SK-N-SH (cell line): ENCODE measurements around the gene CNOT1. TPM values are rescaled to one million over a fixed set of nuclear protein-coding genes. Genes with fewer than 3 reads are reported as not detected.
A peak's percentile ranks its signal among the peaks of the same experiment; 100 is the strongest.

ENCODE experiments used
- CTCF ChIA-PET: fragments of 300-600, 350-600 bp; formaldehyde crosslinking; extraction: SDS; loops from one replicate; lab custom pipeline; 2021; lab: Yijun Ruan, JAX
- POLR2A ChIA-PET: fragments of 350-600 bp; sonication (Branson Sonifier 250); formaldehyde crosslinking; extraction: SDS; loops from one replicate; lab custom pipeline; 2020; ENCODE audit warnings: antibody characterized with exemption, inconsistent platforms; lab: Yijun Ruan, JAX
- DNase-seq: peaks from one replicate; pipeline ENCODE4 v3.0.0; 2012
- H2AFZ ChIP-seq: fragments of 200-600 bp; sonication (generic); 2 replicates; pipeline ENCODE4 v1.8.1; 2016; ENCODE audit warnings: antibody characterized with exemption, mild to moderate bottlenecking, low read depth
- H3F3A ChIP-seq: fragments of 200-600 bp; sonication (generic); replicated peaks from 2 replicates; pipeline ENCODE3; 2016; ENCODE audit warnings: antibody characterized with exemption, mild to moderate bottlenecking; ENCODE audit not compliant: insufficient read depth
- H3K27ac ChIP-seq, 2 experiments: fragments of 200-500 bp in 1 of 2; fragments of 200-600 bp in 1 of 2; sonication (Bioruptor generic) in 1 of 2; sonication (generic), shearing (Covaris generic) in 1 of 2; 2 replicates each; pipeline versions ENCODE4 v1.5.1 to v1.6.1; 2014 to 2016; ENCODE audit warnings: low read depth in 2 of 2, inconsistent platforms in 1 of 2, low read length in 1 of 2, mild to moderate bottlenecking in 1 of 2, mixed read lengths in 1 of 2
- H3K27me3 ChIP-seq: fragments of 200-600 bp; sonication (generic), shearing (Covaris generic); 2 replicates; pipeline ENCODE4 v1.6.1; 2016; ENCODE audit warnings: mixed run types; ENCODE audit not compliant: insufficient read depth
- H3K36me3 ChIP-seq, 2 experiments: fragments of 200-500 bp in 1 of 2; fragments of 200-600 bp in 1 of 2; sonication (Bioruptor generic) in 1 of 2; sonication (generic) in 1 of 2; replicated peaks in 1 of 2; 2 replicates each; pipeline versions ENCODE3 to v1.5.1; 2014 to 2016; ENCODE audit warnings: low read length in 1 of 2, mild to moderate bottlenecking in 1 of 2; ENCODE audit not compliant: insufficient read depth in 2 of 2, control insufficient read depth in 1 of 2
- H3K4me1 ChIP-seq, 2 experiments: fragments of 200-500 bp in 1 of 2; fragments of 200-600 bp in 1 of 2; sonication (Bioruptor generic) in 1 of 2; sonication (generic), shearing (Covaris generic) in 1 of 2; 2 replicates each; pipeline versions ENCODE4 v1.5.1 to v1.6.1; 2014 to 2016; ENCODE audit warnings: low read depth in 1 of 2, low read length in 1 of 2, mixed run types in 1 of 2; ENCODE audit not compliant: insufficient read depth in 2 of 2, control insufficient read depth in 1 of 2
- H3K4me2 ChIP-seq: fragments of 200-600 bp; sonication (generic), shearing (Covaris generic); 2 replicates; pipeline ENCODE4 v1.6.1; 2017; ENCODE audit warnings: mixed run types
- H3K4me3 ChIP-seq, 2 experiments: fragments of 200-500 bp in 1 of 2; fragments of 200-600 bp in 1 of 2; sonication (Bioruptor generic) in 1 of 2; sonication (generic), shearing (Covaris generic) in 1 of 2; 2 replicates each; pipeline versions ENCODE4 v1.5.1 to v1.8.1; 2014 to 2016; ENCODE audit warnings: low read depth in 2 of 2, inconsistent platforms in 1 of 2, low read length in 1 of 2, mild to moderate bottlenecking in 1 of 2, mixed read lengths in 1 of 2, moderate library complexity in 1 of 2
- H3K79me2 ChIP-seq: fragments of 200-600 bp; sonication (generic); 2 replicates; pipeline ENCODE4 v1.8.1; 2017; ENCODE audit warnings: mild to moderate bottlenecking; ENCODE audit not compliant: insufficient read depth
- H3K9ac ChIP-seq: fragments of 200-600 bp; sonication (generic); 2 replicates; pipeline ENCODE4 v1.6.1; 2017; ENCODE audit warnings: mixed run types
- H3K9me2 ChIP-seq: fragments of 200-600 bp; sonication (generic); 2 replicates; pipeline ENCODE4 v1.6.1; 2017; ENCODE audit warnings: mixed run types
- H3K9me3 ChIP-seq: fragments of 200-600 bp; sonication (generic); 2 replicates; pipeline ENCODE4 v1.6.1; 2017; ENCODE audit warnings: mixed run types, mild to moderate bottlenecking, moderate library complexity
- H4K20me1 ChIP-seq: fragments of 200-600 bp; sonication (generic); 2 replicates; pipeline ENCODE4 v1.6.1; 2017; ENCODE audit warnings: mild to moderate bottlenecking, mixed run types; ENCODE audit not compliant: insufficient read depth
- CHD2 ChIP-seq: fragments of 150-350 bp; IDR thresholded peaks from 2 replicates; pipeline ENCODE4 v1.6.1; 2018; ENCODE audit warnings: low read length; ENCODE audit not compliant: partially characterized antibody
- ELF1 ChIP-seq: IDR thresholded peaks from 2 replicates; pipeline ENCODE4 v1.4.0; 2012
- EP300 ChIP-seq, 2 experiments: IDR thresholded peaks; 2 replicates each; pipeline versions ENCODE4 v1.4.0 to v1.6.1; 2012; ENCODE audit warnings: borderline replicate concordance in 1 of 2, low read depth in 1 of 2, low read length in 1 of 2
- EZH2phosphoT487 ChIP-seq: fragments of 200-600 bp; sonication (generic); IDR thresholded peaks from 2 replicates; pipeline ENCODE4 v1.6.1; 2017; ENCODE audit warnings: low read depth, mixed run types, mild to moderate bottlenecking, antibody characterized with exemption, moderate library complexity, borderline replicate concordance
- FOSL2 ChIP-seq: IDR thresholded peaks from 2 replicates; pipeline ENCODE4 v1.4.0; 2012; ENCODE audit warnings: low read depth, mild to moderate bottlenecking, moderate library complexity, borderline replicate concordance
- FOXJ3 ChIP-seq: sonication (generic); formaldehyde crosslinking; IDR thresholded peaks from 2 replicates; pipeline ENCODE4 v1.5.1; 2020; ENCODE audit warnings: mild to moderate bottlenecking, missing genetic modification reagents
- JUND ChIP-seq: IDR thresholded peaks from 2 replicates; pipeline ENCODE4 v1.4.0; 2012
- MAX ChIP-seq: IDR thresholded peaks from 2 replicates; pipeline ENCODE4 v1.4.0; 2012; ENCODE audit warnings: low read depth
- MEF2A ChIP-seq: IDR thresholded peaks from 2 replicates; pipeline ENCODE4 v1.4.0; 2012; ENCODE audit warnings: low read depth, borderline replicate concordance
- MXI1 ChIP-seq: IDR thresholded peaks from 2 replicates; pipeline ENCODE4 v1.6.1; 2012; ENCODE audit warnings: mild to moderate bottlenecking, low read depth, low read length, improper control_type of control experiment
- NRF1 ChIP-seq: IDR thresholded peaks from 2 replicates; pipeline ENCODE4 v1.6.1; 2012; ENCODE audit warnings: low read depth, mild to moderate bottlenecking, low read length
- SIN3A ChIP-seq: IDR thresholded peaks from 2 replicates; pipeline ENCODE4 v1.6.1; 2012; ENCODE audit warnings: low read depth, mild to moderate bottlenecking, low read length, moderate library complexity, borderline replicate concordance
- SMC3 ChIP-seq: IDR thresholded peaks from 2 replicates; pipeline ENCODE4 v1.6.1; 2012; ENCODE audit warnings: low read depth, low read length, improper control_type of control experiment
- TEAD4 ChIP-seq: IDR thresholded peaks from 2 replicates; pipeline ENCODE4 v1.4.0; 2012; ENCODE audit warnings: mild to moderate bottlenecking, borderline replicate concordance; ENCODE audit not compliant: insufficient read depth
- USF1 ChIP-seq: IDR thresholded peaks from 2 replicates; pipeline ENCODE4 v1.4.0; 2012; ENCODE audit warnings: low read depth, borderline replicate concordance
- whole genome bisulfite sequencing: methylation state at CpG from one replicate; pipeline ENCODE4 v1.1.6; 2017; ENCODE audit warnings: low lambda C conversion rate; 5-methylcytosine and 5-hydroxymethylcytosine counted together
- polyA plus RNA-seq, 3 experiments: library from polyadenylated mRNA; depleted of rRNA; stranded (reverse); fragments of >200 nt; gene quantifications; 2 replicates each; pipeline ENCODE4 v1.2.3, GENCODE V29; 2012
- TF ChIP-seq, protein P1 (sequence below): IDR thresholded peaks from 2 replicates; pipeline ENCODE4 v1.4.0; 2012; ENCODE audit warnings: low read depth, borderline replicate concordance
- TF ChIP-seq, protein P2 (sequence below): fragments of 150-350 bp; IDR thresholded peaks from 2 replicates; pipeline ENCODE4 v1.6.1; 2017; ENCODE audit warnings: antibody characterized with exemption, low read length, low read depth, borderline replicate concordance
- TF ChIP-seq, protein P3 (sequence below): fragments of 150-350 bp; IDR thresholded peaks from 2 replicates; pipeline ENCODE4 v1.6.1; 2016; ENCODE audit warnings: mild to moderate bottlenecking, low read depth, low read length

CNOT1 gene
- polyA plus RNA-seq, 1 of the 3 experiments (the other 2 are of a cell fraction): 77.8 TPM

- POLR2A ChIA-PET: interaction anchor here (0.8 kb wide), 1 partner anchor 158 kb away, joined by 3 read pairs; no protein-coding TSS in a partner anchor
These were observed 135.7 kb downstream of the CNOT1 start for GRCh38 chr16:58493756-58494431.

More at GRCh38 chr16:58493756-58494431, 135.7 kb downstream of the CNOT1 start:
- H3K79me2 ChIP-seq: no peaks in the 10 kb centered on the region
- no peaks in the 10 kb centered on the region for H3K27me3 ChIP-seq
- TF ChIP-seq, protein P1, sequence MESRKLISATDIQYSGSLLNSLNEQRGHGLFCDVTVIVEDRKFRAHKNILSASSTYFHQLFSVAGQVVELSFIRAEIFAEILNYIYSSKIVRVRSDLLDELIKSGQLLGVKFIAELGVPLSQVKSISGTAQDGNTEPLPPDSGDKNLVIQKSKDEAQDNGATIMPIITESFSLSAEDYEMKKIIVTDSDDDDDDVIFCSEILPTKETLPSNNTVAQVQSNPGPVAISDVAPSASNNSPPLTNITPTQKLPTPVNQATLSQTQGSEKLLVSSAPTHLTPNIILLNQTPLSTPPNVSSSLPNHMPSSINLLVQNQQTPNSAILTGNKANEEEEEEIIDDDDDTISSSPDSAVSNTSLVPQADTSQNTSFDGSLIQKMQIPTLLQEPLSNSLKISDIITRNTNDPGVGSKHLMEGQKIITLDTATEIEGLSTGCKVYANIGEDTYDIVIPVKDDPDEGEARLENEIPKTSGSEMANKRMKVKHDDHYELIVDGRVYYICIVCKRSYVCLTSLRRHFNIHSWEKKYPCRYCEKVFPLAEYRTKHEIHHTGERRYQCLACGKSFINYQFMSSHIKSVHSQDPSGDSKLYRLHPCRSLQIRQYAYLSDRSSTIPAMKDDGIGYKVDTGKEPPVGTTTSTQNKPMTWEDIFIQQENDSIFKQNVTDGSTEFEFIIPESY: no peak
- TF ChIP-seq JUND: no peak
- TF ChIP-seq MAX: no peak
- TF ChIP-seq CHD2: no peak
- TF ChIP-seq NRF1: no peak
- no peak for TF ChIP-seq ELF1
- no peak for TF ChIP-seq EZH2phosphoT487
- TF ChIP-seq EP300 (IDR thresholded peaks at IDR 0.05; ENCODE audit: borderline replicate concordance in 1 of 2, low read depth in 1 of 2, low read length in 1 of 2): no peak
- TF ChIP-seq FOSL2: no peak
- TF ChIP-seq MEF2A: no peak
- TF ChIP-seq, protein P2, sequence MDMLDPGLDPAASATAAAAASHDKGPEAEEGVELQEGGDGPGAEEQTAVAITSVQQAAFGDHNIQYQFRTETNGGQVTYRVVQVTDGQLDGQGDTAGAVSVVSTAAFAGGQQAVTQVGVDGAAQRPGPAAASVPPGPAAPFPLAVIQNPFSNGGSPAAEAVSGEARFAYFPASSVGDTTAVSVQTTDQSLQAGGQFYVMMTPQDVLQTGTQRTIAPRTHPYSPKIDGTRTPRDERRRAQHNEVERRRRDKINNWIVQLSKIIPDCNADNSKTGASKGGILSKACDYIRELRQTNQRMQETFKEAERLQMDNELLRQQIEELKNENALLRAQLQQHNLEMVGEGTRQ: no peak
- no peak for TF ChIP-seq SMC3
- TF ChIP-seq, protein P3, sequence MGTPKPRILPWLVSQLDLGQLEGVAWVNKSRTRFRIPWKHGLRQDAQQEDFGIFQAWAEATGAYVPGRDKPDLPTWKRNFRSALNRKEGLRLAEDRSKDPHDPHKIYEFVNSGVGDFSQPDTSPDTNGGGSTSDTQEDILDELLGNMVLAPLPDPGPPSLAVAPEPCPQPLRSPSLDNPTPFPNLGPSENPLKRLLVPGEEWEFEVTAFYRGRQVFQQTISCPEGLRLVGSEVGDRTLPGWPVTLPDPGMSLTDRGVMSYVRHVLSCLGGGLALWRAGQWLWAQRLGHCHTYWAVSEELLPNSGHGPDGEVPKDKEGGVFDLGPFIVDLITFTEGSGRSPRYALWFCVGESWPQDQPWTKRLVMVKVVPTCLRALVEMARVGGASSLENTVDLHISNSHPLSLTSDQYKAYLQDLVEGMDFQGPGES: no peak
- no peak for TF ChIP-seq FOXJ3 (CRISPR knock-in tag)
- no peak for TF ChIP-seq TEAD4
- TF ChIP-seq SIN3A: no peak
- no peak for TF ChIP-seq MXI1
- TF ChIP-seq USF1: no peak
- H4K20me1 ChIP-seq: no peaks in the 10 kb centered on the region
- CTCF ChIA-PET: interaction anchor here (0.6 to 13.4 kb wide), 9 partner anchors 8 to 263 kb away, joined by 3 to 542 read pairs (median 5); no protein-coding TSS in a partner anchor
- no peaks in the 10 kb centered on the region for H3K36me3 ChIP-seq
- no peaks in the 10 kb centered on the region for H3K9me2 ChIP-seq
- H3K9me3 ChIP-seq: no peaks in the 10 kb centered on the region
- no peak for DNase-seq
- no peak overlapping the region for H3K4me2 ChIP-seq
- H3F3A ChIP-seq: peaks cover 10% of the 10 kb centered on the region
- no peak overlapping the region for H3K4me3 ChIP-seq
- H3K9ac ChIP-seq: no peak overlapping the region
- WGBS: 94% methylated on average over 6 of the region's 20 CpGs
- H3K4me1 ChIP-seq: peaks cover 6 to 30% of the 10 kb centered on the region in 2 experiments; a peak in 2 of 4 replicates
- H3K27ac ChIP-seq: peak overlapping the region in 1 of 2 experiments; percentile 97; a peak in 1 of 4 replicates
- H2AFZ ChIP-seq: no peak overlapping the region
